Stomach smooth muscle (tissue), 2 donors: ENCODE data around the gene GZMH.
"Not testable (repeated sequence)": the region's sequence is repeated elsewhere in the genome, so short reads cannot be mapped to it uniquely, and the experiment has no call there.

ENCODE experiments used
- H3K27ac ChIP-seq: one replicate; pipeline ENCODE4 v1.7.0; 2013; ENCODE audit warnings: mild to moderate bottlenecking, low read length, inconsistent platforms
- H3K27me3 ChIP-seq, 2 donors: one replicate each; pipeline ENCODE4 v1.7.0; 2013; ENCODE audit warnings: low read length in 2 of 2; ENCODE audit not compliant: insufficient read depth in 2 of 2, control insufficient read depth in 1 of 2
- H3K36me3 ChIP-seq, 2 donors: one replicate each; pipeline ENCODE4 v1.7.0; 2013; ENCODE audit warnings: low read length in 2 of 2; ENCODE audit not compliant: control insufficient read depth in 2 of 2, insufficient read depth in 2 of 2
- H3K4me1 ChIP-seq: one replicate; pipeline ENCODE4 v1.7.0; 2013; ENCODE audit warnings: low read length; ENCODE audit not compliant: control insufficient read depth, insufficient read depth
- H3K4me3 ChIP-seq, 2 donors: one replicate each; pipeline ENCODE4 v1.7.0; 2013; ENCODE audit warnings: low read length in 2 of 2
- H3K9ac ChIP-seq, 2 donors: one replicate each; pipeline ENCODE4 v1.7.0; 2013; ENCODE audit warnings: low read length in 2 of 2, mild to moderate bottlenecking in 1 of 2
- H3K9me3 ChIP-seq, 2 donors: one replicate each; pipeline ENCODE4 v1.7.0; 2013; ENCODE audit warnings: low read length in 2 of 2; ENCODE audit not compliant: control insufficient read depth in 2 of 2
- donor health status: healthy.
- donor health status: Pancreatic carcinoma.

Gene GZMH

DNA sequence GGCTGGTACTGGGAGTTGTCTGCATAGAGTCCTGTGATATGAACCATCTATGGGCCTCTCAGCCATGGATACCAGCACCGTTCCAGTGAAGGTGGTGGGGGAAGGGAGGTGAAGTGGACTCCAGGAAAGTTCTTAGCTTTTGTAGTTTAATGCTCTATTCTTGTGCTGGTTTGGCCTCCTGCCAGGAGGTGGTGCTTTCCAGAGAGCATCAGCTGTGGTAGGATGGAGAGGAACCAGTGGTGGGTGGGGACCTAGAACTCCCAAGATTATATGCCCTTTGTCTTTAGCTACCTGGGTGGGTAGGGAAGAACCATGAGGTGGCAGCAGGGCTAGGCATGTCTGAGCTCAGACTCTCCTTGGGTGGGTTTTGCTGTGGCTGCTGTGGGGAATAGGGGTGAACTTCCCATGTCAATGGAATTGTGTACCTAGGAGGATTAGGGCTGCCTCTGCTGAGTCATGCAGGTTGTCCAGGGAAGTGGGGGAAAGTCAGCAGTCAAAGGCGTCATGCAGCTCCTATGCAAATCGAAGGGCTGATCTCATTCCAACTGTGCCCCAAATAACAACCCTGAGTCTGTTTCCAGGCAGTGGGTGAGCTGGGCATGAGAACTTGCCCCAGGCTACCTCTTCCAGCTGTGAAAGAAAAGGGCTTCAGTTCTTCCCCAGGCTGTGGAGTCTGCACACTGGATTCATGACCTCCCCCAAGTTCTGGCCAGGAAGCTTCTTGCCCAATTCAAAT, 14.2 kb downstream of the GZMH start:
- H3K9me3 ChIP-seq, result peaks cover 0 to 4% of the 10 kb centered on the region in 2 donors
- H3K4me3 ChIP-seq, result no peak overlapping the region
- H3K4me1 ChIP-seq, result no peaks in the 10 kb centered on the region
- H3K36me3 ChIP-seq, result no peaks in the 10 kb centered on the region
- no peak overlapping the region for H3K27ac ChIP-seq
- H3K9ac ChIP-seq, result no peak overlapping the region
- H3K27me3 ChIP-seq, result no peaks in the 10 kb centered on the region

DNA sequence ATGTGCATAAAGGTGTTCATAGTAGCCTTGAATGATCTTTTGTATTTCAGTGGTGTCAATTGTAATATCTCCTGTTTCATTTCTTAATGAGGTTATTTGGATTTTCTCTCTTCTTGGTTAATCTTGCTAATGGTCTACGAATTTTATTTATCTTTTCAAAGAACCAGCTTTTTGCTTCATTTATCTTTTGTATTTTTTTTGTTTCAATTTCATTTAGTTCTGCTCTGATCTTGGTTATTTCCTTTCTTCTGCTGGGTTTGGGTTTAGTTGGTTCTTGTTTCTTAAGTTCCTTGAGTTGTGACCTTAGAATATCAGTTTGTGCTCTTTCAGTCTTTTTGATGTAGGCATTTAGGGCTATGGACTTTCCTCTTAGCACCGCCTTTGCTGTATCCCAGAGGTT, 18.5 kb downstream of the GZMH start:
- not testable (repeated sequence) for H3K9ac ChIP-seq, H3K4me3 ChIP-seq, H3K27me3 ChIP-seq, H3K4me1 ChIP-seq, H3K9me3 ChIP-seq, H3K36me3 ChIP-seq, H3K27ac ChIP-seq

DNA sequence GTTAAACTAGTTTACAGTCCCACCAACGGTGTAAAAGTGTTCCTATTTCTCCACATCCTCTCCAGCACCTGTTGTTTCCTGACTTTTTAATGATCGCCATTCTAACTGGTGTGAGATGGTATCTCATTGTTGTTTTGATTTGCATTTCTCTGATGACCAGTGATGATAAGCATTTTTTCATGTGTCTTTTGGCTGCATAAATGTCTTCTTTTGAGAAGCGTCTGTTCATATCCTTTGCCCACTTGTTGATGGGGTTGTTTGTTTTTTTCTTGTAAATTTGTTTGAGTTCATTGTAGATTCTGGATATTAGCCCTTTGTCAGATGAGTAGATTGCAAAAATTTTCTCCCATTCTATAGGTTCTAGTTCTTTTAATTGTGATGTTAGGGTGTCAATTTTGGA, 25.1 kb downstream of the GZMH start:
- not testable (repeated sequence) for H3K9me3 ChIP-seq, H3K4me1 ChIP-seq, H3K4me3 ChIP-seq, H3K27me3 ChIP-seq, H3K27ac ChIP-seq, H3K36me3 ChIP-seq, H3K9ac ChIP-seq

DNA sequence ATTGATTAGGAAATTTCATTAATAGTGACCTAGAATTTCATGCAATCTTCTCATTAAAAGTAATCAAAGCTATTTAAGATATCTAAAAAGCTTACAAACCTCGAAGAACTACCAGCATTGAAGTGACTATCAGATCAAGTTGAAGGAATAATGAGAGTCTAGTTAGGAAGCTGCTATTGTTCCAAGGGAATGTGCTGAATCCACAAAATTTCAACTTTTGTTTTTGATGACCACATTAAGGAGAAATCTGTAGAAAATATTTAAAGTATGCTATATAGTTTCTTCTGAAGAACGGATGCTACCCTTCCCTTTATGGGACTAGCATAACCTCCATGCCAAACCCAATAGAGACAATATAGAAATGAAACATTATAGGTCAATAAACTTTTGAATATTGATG, 30.9 kb downstream of the GZMH start:
- Histone ChIP-seq H3K36me3 (no peaks in the 10 kb centered on the region), H3K4me3 (no peak overlapping the region)

DNA sequence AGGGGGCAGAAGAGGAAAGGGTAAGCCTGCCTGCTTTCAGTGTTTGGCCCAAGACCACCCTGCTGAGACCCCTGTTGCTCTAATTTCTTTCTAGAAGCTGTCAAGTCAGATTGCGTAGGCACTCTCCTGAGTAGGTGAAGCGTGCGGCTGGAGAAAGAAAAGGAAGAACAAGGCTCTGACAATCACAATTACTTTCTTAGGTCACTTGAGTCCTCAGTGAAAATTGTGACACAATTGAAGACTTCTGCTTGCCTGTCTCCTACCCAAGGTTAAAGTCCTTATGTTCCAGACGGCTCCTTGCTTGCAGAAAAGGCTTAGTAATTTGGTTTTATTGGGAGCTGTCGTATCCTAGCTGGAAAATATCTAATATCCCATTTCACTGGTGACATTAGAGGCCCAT, 32.7 kb downstream of the GZMH start:
- Histone ChIP-seq H3K27ac (no peak overlapping the region), H3K27me3 (no peaks in the 10 kb centered on the region), H3K4me3 (no peak overlapping the region), H3K9me3 (peaks cover 0 to 3% of the 10 kb centered on the region in 2 donors), H3K4me1 (no peaks in the 10 kb centered on the region), H3K36me3 (no peaks in the 10 kb centered on the region), H3K9ac (no peak overlapping the region)

More for the DNA sequence above, 30.9 kb downstream of the GZMH start:
- Histone ChIP-seq H3K9me3 (peaks cover 0 to 2% of the 10 kb centered on the region in 2 donors), H3K4me1 (no peaks in the 10 kb centered on the region), H3K9ac (no peak overlapping the region), H3K27ac (no peak overlapping the region), H3K27me3 (no peaks in the 10 kb centered on the region)

DNA sequence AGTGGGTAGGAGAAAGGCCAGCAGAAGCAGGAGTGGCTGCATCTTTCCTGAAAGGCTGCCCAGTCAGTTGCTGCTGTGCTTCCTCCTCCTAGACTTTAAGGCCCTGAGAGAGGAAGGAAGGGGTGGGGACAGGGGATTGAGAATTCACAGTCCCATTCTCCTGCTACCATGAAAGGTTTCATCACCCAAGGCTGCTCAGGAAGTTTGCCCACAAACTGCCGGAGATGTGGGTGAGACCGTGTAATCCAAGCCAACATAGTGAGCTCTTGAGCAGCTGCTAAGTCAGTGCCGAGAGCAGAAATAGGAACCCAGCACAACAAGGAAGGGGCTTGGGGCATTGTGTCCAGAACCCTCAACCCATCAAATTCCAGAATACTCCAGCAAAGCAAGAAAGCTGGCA, 33.3 kb downstream of the GZMH start, which contains the start of gene CTSG:
TSS of gene CTSG (minus strand) at position 69 of the 400 bp plus-strand sequence. CDS start at position 42, 27 bp downstream.
- H3K27me3 ChIP-seq, result no peaks in the 10 kb centered on the region
- H3K4me3 ChIP-seq, result no peak within 1 kb of the TSS
- H3K9ac ChIP-seq, result no peak within 1 kb of the TSS
- H3K9me3 ChIP-seq, result peaks cover 0 to 3% of the 10 kb centered on the region in 2 donors
- no peaks in the 10 kb centered on the region for H3K4me1 ChIP-seq
- no peak within 1 kb of the TSS for H3K27ac ChIP-seq
- no peaks in the 10 kb centered on the region for H3K36me3 ChIP-seq

DNA sequence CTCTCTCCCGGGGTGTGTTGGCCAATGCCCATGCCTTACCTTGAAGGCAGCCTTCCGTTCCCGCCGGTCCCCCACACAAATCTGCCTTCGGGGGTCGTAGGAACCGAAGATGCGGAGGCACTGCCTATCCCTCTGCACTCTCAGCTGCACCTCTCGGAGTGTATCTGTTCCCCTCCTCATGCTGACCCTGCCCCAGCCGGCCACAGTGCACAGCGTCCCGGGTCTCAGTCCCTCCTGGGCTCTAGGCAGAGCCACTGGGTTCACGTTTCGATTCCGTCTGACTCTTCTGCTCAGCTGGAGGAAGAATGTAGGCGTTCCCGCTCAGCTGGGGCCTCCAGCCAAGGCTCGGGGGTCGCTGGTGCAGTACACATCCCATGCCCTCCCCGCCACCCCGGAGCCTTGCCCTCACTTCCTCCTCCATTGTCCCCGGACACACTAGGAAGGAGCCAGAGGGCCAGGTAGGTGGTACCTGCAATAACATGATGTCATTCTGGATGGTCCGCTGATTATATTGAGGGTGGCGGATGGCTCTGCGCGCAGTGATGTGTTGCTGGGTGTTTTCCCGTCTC, 35.2 kb downstream of the GZMH start:
- Histone ChIP-seq H3K4me1 (no peaks in the 10 kb centered on the region), H3K4me3 (no peak overlapping the region), H3K9ac (no peak overlapping the region), H3K36me3 (no peaks in the 10 kb centered on the region), H3K27ac (no peak overlapping the region), H3K27me3 (no peaks in the 10 kb centered on the region), H3K9me3 (peaks cover 0 to 3% of the 10 kb centered on the region in 2 donors)

DNA sequence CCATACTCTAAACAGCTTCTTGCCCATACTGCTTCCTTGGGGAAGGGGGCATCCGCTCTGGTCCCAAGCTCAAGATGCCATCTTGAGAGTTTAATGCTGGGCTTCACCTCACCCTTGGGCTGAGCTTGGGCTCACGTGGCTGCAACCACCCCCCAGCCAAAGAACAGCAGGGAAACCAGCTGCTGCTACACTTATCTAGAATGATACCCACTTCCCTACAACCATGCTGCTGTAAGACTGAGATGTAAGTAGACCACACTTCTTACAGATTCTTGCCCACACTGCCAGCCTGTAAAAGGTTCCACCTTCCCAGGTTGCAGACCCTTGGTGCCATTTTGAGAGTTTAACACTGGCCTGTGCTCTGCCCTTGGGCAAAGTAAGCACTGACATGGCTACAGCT, 43.2 kb downstream of the GZMH start:
- no peaks in the 10 kb centered on the region for H3K36me3 ChIP-seq
- H3K4me1 ChIP-seq, result no peaks in the 10 kb centered on the region
- H3K27me3 ChIP-seq, result no peaks in the 10 kb centered on the region
- H3K27ac ChIP-seq, result no peak overlapping the region
- H3K9ac ChIP-seq, result no peak overlapping the region
- H3K4me3 ChIP-seq, result no peak overlapping the region
- H3K9me3 ChIP-seq, result peaks cover 4 to 14% of the 10 kb centered on the region in 2 donors

DNA sequence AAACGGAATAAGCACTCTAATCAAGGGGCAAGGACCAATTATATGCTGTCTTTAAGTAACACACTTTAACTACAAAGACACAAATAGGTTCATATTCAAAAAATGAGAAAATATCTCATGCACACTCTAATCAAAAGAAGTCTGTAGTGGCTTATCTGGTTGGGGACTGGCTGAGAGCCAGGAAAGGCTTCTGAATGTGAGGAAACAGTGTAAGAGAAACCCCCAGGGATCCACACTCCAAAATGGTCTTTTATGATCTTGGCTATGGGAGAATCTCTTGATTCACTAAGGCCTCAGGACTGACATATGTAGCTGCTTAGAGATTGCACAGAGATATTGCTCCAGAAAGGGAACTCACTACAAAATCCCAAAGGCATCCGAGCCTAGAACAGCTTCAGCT, 43.7 kb downstream of the GZMH start:
- Histone ChIP-seq H3K9ac (no peak overlapping the region), H3K36me3 (no peaks in the 10 kb centered on the region), H3K27ac (no peak overlapping the region), H3K9me3 (peaks cover 4 to 14% of the 10 kb centered on the region in 2 donors), H3K4me3 (no peak overlapping the region), H3K4me1 (no peaks in the 10 kb centered on the region), H3K27me3 (no peaks in the 10 kb centered on the region)

DNA sequence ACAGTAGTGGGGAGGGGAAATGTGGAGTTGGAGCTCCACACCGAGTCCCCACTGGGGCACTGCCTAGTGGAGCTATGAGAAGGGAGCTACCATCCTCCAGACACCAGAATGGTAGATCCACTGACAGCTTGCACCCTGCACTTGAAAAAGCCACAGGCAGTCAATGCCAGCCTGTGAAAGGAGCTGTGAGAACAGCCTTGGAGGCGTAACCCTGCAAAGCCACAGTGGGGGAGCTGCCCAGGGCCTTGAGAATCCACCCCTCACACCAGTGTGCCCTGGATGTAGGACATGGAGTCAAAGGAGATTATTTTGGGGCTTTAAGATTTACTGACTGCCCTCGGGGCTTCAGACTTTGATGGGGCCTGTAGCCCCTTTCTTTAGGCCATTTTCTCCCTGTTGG, 46.0 kb downstream of the GZMH start:
- H3K4me3 ChIP-seq, result no peak overlapping the region
- H3K27ac ChIP-seq, result no peak overlapping the region
- H3K4me1 ChIP-seq, result no peaks in the 10 kb centered on the region
- H3K36me3 ChIP-seq, result no peaks in the 10 kb centered on the region
- H3K9ac ChIP-seq, result no peak overlapping the region
- H3K9me3 ChIP-seq, result peaks cover 4 to 14% of the 10 kb centered on the region in 2 donors
- H3K27me3 ChIP-seq, result no peaks in the 10 kb centered on the region

DNA sequence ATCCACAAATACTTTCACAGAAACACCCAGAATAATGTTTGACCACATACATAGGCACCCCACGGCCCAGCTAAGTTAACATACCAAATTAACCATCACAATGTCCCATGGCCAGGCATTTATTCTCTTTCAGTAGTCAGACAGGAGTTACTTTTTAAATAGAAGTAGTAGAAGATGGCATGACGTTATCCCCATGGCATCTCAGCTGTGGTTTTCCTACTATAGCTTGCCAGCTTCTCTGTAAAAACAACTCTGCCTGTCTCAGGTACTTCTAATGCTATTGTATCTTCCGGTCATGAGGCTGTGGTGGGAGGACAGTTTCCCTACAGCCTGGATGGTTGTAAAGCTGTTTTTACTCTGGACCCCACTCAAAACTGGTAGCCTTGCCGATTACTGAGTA, 52.7 kb downstream of the GZMH start:
- H3K9me3 ChIP-seq, result peaks cover 0 to 2% of the 10 kb centered on the region in 2 donors
- no peak overlapping the region for H3K9ac ChIP-seq
- peaks cover 0 to 2% of the 10 kb centered on the region in 2 donors for H3K27me3 ChIP-seq
- H3K4me3 ChIP-seq, result no peak overlapping the region
- no peaks in the 10 kb centered on the region for H3K4me1 ChIP-seq
- H3K27ac ChIP-seq, result no peak overlapping the region
- H3K36me3 ChIP-seq, result no peaks in the 10 kb centered on the region
